NCI-H2196 treated with DMSO at 0.1 percent for 48 hours (cell line): ENCODE data around the gene WSCD2.
"Not testable (repeated sequence)": the region's sequence is repeated elsewhere in the genome, so short reads cannot be mapped to it uniquely, and the experiment has no call there.

Experiments
- DNase-seq: peaks from one replicate; lab custom pipeline; 2025; ENCODE audit not compliant: unreplicated experiment; lab: John Stamatoyannopoulos, UW

Gene WSCD2

DNA sequence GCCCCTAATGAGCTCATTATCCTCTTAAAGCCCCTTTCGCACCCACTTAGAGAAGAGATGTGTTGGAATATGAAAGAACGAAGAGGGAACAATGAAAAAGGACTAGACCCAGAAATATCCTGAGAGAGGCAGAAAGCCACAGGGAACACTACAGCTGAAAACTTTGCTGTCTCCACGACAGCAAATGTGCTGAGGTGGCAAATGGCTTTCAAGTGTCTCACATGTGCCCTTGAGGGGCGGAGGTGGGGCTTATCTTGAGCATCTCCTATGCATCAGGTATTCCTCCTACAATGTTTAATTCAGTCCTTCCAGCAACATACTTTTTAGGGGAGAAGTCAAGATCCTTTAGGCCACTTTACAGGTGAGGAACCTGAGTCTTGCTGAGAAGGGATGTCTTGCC lies 62.9 kb downstream of the WSCD2 start:
- DNase-seq = no peak

DNA sequence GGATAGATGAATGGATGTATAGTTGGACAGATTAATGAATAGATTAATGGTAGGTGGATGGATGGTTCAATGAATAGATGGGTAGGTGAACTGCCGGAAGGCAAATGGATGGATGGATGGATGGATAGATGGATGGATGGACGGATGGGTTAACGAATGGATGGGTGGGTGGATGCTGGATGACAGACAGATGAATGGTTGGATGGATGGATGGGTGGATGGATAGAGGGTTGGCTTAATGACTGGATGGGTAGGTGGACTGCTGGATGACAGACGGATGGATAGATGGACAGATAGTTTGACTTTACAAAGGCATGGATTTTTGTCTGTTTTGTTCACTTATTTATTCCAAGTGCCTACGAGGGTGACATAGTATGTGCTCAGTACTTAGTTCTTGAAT lies 64.4 kb downstream of the WSCD2 start:
- DNase-seq = no peak

DNA sequence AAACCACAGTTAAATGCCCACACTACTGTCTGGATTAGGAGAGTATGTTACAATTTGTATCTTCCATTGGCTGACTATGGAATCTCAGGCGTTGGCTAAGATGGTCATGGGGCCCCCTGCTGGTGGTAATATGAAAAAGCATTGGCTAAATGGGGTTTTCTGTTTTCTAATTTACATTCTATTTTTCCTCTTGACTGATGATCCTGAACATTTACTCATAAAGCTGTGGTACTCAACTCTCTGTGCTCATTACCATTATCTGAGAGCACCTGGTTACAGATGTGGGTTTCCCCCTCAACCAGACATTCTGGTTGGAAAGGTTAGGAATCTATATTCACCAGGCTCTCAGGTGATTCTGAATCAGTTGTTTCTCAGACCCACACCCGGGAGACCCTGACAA lies 64.8 kb downstream of the WSCD2 start:
- DNase-seq = no peak

DNA sequence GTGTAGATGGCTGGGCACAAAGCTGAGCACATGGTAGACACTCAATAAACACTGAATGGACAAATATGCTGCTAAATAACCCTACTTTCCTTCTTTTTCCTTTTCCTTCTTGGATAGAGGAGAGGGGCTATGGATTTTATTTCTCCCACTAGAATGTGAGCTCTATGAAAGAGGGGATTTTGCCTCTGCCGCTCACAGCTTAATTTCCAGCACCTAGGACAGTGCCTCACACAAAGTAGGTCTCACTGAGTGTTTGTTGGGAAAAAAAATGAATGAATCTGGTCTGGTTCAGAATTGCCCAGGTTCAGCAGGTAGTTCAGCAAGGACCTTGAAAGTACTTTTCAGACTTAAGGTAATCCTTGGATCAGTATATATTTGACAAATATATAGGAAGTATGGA lies 65.5 kb downstream of the WSCD2 start:
- DNase-seq = no peak

DNA sequence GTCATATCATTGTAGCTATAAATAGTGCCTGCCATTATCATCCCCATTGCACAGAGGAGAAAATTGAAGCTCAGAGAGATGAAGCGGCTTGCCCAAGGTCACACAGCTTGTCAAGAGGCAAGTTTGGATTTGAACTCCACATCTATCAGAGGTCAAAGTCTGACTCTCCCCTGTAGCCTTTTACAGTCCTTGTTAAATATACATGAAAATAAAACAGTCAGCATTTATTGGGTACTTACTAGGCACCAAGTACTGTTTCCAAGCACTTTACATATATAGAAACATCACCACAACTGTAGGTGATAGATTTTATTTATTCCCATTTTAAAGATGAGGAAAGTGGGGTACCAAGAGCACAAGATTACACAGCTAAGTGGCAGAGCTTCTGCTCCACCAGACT lies 67.2 kb downstream of the WSCD2 start:
- DNase-seq = no peak

DNA sequence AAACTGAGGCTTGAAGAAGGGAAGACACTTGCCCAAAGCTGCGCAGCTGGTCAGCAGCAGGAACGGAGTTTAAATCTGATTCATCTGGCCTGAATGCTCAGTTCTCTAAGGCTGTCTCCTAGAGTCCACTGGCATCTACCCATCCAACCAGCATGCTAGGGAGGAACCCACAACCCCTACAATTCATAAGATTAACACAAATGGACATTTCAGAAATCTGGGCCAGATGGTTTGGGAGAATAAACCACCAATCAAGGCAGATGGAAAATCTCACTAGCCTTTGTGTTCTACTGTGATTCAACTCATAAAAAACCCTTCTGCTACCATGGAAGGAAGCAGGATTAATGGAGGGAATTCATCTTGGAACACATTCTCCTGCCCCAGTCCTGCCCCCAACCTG lies 67.8 kb downstream of the WSCD2 start:
- no peak for DNase-seq

DNA sequence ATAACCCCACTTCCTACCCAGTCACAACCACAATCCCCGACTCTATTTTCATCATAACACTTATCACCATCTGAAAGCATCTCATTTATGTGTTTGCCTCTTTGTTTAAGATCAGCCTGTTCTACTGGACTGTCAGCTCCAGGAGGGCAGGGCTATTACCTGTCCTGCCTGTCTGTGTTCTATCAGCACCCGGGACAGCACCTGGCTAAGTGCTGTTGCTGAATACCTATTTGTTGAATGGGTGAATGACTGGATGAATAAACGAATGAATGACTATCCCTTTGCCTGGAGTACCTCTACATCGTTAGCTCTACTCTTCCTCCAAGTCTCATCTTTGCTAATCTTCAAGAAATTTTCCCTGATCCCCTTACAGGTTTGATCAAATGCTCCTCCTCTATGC lies 69.0 kb downstream of the WSCD2 start:
- no peak for DNase-seq

DNA sequence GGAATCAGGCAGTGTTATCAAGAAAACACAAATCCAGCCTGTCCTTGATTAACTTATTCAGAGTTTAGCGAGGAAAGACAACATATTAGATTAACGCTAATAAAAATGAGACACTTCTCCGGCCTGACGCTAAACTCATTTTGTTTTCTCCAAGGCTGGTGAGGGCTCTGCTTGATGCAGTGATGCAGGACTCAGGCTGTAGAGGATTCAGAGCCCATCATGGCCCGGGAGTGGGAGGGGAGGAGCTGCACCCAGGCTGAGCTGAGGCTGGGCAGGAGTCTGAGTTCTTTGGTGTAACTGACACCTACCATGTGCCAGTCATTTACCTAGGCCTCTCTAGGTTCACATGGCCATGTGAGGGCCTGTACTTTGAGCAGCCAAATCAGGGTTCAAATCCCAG lies 70.0 kb downstream of the WSCD2 start:
- DNase-seq = no peak

DNA sequence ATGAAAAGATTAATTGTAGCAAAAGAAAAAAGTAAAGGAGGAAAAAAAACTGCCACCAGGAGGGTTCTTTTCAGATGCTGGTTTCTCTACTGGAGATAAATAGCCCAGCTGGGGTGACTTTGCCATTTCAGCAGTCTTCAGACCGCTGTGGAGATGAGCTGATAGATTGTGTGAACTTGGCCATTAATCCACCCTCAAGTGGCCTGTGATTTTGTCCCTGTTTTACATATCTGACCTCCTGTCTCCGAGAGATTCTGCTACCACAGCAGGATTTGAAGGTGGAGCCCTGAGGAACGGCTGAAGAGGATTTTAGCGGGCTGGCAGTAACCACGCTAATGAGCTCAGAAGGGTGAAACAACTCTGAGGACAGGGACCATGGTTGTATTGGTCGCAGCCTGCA lies 72.7 kb downstream of the WSCD2 start:
- DNase-seq = no peak

DNA sequence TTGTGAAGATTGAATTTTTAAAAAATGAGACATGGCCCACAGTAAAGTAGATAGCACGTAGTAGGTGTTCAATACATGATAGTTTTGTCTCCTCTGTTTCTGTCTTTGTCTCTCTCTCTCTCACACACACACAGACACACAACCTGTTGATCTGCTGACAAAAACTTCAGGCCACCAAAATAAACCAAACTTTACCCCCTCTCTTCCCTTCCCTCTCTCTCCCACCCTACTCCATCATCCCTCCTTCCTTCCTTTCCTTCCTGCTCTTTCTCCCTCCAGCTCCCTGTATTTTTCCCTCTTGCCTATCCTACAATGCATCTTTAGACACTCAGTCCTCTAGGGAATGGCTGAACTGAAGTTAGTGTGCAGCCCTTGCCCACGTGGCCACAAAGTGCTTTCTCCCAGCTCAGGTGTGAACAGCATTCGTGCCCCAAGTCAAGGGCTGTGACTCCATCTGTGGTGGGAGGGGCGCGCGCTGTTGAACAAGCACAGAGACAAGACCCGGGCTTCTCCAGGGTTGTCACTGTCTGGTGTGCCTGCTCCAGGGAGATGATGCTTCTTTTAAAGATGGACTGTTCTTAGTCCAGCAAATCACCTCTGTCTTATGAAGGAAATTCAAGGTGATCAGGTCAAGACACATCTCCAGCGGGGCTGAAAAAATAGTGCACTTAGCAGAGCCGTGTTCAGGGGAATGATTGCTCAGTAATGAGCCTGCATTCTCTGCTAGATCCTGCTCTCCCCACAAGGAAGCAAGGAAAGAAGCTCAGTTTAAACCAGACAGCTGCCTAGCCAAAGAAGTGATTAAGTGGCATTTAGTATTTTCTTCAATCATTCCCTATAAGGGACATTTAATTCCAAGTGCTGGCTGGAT lies 75.3 kb downstream of the WSCD2 start:
- no peak for DNase-seq

DNA sequence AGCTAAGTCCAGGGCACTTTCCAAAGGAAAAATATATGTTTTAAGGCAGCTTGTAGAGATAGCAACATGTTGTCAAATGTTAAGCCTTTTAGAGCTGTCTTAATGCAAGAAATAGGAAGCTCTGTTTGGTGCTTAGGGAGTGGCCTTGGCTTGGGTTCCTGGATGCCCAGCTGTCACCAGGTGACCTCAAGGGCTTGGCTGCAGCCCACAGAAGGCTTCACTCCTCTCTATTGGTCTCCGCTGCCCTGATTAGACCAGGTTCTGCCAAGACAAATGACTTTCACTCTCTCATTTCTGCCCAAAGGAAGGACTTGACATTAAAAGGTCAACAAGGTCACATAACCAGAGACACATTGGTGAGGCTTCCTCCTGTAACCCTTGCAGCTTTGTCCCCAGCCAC lies 76.8 kb downstream of the WSCD2 start:
- DNase-seq = no peak

DNA sequence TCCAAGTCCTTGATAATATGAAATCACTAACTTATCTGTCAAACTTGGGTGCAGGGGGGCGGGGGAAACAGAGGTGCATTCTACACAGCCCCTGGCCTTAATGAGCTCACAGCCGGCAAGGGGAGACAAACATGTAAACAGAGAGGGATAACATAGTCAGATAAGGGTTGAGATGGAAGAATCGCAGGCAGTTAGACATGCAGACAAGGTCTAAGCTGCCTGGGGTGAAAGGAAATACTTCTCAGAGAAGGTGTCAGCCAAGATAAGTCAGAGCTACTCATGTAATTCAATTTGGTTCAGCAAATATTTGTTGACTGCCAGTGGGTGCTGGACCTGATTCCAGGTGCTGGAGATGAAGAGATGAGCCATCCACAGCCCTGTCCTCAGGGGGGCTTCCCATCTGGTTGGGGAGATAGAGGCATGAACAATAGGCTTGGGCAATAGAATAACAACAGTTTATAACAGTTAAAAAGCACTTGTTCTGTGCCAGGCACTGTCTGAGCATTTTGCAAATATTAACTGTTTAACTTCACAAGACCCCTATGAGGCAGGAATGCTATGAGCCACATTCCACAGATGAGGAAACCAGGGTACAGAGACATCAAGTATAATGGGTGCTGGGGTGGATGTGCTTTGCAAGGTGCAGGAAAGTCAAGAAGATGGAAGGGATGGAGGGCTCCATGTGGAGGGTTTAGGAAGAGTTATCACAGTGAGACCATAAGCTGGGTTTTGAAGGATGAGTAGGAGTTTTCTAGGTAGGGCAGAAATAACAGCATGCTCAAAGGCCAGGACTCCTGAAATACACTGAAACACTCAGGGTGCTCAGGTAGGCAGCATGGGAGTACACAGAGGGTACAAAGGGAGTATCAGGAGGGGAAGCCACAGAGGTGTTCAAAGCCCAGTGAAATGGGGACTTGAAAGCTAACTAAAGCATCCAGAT lies 79.0 kb downstream of the WSCD2 start:
- no peak for DNase-seq

DNA sequence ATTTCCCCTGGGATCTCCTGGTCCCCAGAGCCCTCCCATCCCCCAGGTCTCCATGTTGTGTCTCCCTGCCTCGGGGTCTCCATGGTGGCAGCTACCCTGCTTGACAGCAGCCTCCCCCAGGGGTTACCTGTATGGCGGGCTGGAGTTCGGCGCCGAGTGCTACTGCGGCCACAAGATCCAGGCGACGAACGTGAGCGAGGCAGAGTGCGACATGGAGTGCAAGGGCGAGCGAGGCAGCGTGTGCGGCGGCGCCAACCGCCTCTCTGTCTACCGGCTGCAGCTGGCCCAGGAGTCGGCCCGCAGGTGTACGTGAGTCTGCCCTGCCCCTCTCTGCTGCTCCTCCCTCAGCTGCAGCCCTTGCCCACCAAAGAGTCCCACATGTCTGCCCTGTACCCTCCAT lies 80.9 kb downstream of the WSCD2 start:
- no peak for DNase-seq

DNA sequence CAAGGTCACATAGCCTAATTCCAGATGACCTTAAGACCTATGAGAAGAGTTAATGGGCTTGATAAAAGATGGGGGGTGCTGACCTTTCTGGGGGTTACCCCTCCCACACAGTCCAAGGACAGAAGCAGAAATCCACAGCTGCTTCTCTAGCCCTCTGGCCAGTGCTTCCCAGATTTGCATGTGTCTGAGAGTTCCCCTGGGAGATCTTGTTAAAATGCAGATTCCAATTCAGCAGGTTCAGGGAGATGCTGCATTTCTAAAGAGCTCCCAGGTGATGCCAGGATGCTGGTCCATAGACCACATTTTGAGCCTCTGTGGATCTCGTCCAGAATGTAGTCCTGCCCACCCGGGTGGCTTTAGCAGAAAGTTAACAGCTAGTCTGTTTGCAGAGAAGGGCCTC lies 82.1 kb downstream of the WSCD2 start:
- no peak for DNase-seq

DNA sequence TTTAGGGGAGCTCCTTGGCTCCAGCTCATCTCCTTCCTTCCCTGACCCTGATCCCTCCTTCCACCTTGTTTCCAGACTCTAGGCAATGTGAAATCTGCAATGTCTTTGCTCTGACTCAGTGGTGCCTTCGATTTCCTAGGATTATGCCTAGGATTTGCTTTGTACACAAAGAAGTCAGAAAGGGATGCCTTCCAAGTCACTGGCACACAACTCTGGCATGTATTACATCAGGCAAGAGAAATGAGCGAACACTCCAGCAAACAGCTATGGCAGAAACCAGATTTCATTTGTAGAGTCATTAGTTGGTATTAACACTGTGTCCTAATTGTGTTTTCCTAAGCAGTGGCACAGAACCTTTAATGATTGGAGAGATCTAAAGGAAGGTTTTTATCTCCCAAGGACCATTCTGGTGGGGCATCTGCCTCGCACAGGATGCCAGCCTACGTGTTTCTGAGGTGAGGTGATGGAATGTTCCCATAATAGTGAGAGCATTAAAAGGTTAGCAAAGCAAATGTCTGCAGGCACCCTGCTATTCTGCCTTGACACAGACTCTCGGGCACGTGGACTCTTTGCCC lies 84.9 kb downstream of the WSCD2 start:
- DNase-seq = no peak

DNA sequence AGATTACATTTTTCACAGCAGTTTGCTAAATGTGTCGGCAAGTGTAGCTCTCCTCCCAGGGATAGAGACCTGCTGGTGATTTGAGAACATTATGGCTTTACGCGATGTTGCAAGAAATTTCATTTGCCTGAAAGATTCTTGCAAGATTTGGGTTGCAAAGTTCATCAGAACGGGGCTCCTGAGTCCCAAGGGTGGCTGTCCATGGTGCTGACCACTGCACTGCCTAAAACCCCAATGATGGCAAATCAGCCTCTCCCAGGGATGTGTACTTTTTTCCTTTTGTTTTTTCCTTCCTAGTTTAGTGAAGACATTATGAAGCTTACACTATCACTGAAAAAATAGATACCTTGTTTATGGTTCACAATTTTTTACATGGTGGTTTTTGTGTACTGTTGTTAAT lies 85.4 kb downstream of the WSCD2 start:
- no peak for DNase-seq

DNA sequence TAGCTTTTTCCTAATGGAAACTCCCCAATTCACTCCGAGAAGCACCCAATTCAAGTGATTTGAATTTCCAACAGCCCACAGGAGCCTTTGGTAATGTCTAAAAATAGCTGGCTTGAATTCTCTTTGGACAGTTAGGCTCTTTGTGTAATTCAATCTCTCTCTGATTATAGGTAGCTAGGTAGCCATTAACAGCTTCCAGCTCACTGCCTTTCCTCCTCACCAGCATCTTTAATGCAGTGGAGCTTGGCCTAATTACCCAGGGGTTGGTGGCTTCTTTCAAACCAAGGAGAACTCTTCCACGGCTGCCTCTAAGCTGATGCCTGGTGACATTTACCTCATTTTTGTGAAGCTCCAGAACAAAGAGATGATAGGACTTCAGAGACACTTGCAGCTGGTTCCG lies 86.4 kb downstream of the WSCD2 start:
- no peak for DNase-seq

DNA sequence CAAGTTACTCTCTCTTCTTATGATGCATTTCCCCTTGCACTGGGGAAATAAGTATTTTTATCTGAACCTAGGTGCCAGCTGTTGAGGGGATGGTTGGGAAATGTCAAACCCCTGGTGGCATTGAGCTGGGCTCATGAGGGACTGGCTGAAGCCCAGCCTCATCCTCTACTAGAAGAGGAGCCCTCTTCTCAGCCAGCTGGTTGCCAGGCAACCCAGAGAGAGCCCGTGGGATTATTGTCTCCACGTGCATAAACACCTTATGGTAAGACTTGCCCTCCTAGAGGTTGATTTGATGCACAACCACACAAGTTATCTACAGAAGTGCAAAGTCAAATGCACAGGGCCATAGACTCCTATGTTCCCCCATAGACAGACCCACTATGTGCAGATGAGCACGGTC lies 89.8 kb downstream of the WSCD2 start:
- no peak for DNase-seq

DNA sequence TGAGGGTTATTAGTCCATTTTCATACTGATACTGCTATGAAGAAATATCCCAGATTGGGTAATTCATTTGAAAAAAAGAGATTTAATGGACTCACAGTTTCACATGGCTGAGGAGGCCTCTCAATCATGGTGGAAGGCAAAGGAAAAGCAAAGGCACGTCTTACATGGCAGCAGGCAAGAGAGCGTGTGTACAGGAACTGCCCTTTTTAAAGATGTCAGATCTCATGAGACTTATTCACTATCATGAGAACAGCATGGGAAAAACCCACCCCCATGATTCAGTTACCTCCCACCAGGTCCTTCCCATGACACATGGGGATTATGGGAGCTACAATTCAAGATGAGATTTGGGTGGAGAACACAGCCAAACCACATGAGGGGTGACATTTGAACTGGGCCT lies 96.0 kb downstream of the WSCD2 start:
- not testable (repeated sequence) for DNase-seq

DNA sequence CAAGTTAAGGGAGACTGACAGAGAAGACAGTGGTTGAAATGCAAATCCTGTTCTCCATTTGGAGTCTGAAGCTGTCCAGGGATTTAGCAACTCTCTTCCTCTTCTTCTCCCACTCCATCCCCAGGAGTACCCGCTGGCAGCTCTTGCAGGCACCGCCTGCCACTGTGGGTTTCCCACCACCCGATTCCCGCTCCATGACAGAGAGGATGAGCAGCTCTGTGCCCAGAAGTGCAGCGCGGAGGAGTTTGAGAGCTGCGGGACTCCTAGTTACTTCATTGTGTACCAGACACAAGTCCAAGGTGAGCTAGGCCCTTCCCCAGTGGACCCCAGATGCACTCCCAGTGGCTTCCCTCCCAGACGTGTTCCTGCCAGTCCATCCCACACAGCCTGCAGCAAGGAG lies 97.8 kb downstream of the WSCD2 start:
- DNase-seq = no peak

DNA sequence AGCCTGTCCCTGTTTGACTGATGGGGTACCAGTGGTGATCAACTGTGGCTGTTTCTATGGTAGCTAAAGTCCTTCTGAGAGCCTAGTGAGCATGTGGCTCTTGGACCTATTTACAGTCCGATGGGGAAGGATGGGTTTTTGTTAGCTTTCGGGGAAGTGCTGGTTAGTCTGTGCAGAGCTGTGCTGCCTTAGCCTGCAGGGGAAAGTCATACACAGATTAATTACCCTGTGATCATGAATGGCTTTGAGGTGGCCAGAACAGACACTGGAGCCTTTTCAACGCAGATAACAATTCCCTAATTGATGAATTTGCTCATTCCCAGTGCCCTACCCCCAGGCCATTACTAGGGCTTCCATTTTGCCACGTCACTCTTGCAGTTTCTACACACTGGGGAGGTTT lies 99.7 kb downstream of the WSCD2 start:
- no peak for DNase-seq
